Osteoblast (primary cell): ENCODE data around the gene PUM2. TPM values are rescaled to one million over a fixed set of nuclear protein-coding genes. Genes with fewer than 3 reads are reported as not detected.

Source experiments
- DNase-seq: peaks from one replicate; pipeline ENCODE4 v3.0.0; 2011; ENCODE audit warnings: low spot score, mixed read lengths; ENCODE audit not compliant: insufficient read length; ENCODE audit errors: missing footprints
- H2AFZ ChIP-seq: 2 replicates; pipeline ENCODE4 v1.6.0; 2011; ENCODE audit warnings: mild to moderate bottlenecking, low read length
- H3K27ac ChIP-seq: 2 replicates; pipeline ENCODE4 v1.5.1; 2011; ENCODE audit warnings: mild to moderate bottlenecking, low read depth, low read length, moderate library complexity
- H3K27me3 ChIP-seq: 2 replicates; pipeline ENCODE4 v1.6.0; 2012; ENCODE audit warnings: mild to moderate bottlenecking, control low read depth, inconsistent platforms, low read length, moderate library complexity; ENCODE audit not compliant: insufficient read depth
- H3K36me3 ChIP-seq: 2 replicates; pipeline ENCODE4 v1.5.1; 2011; ENCODE audit warnings: mild to moderate bottlenecking, low read length, control low read depth, moderate library complexity; ENCODE audit not compliant: insufficient read depth
- H3K4me1 ChIP-seq: 2 replicates; pipeline ENCODE4 v1.5.1; 2011; ENCODE audit warnings: mild to moderate bottlenecking, low read length, control low read depth, moderate library complexity; ENCODE audit not compliant: insufficient read depth
- H3K4me2 ChIP-seq: 2 replicates; pipeline ENCODE4 v1.6.0; 2011; ENCODE audit warnings: mild to moderate bottlenecking, low read length; ENCODE audit not compliant: insufficient read depth
- H3K4me3 ChIP-seq: fragments of 200-600 bp; sonication (generic); 3 replicates; pipeline ENCODE4 v1.5.1; 2012; ENCODE audit warnings: mild to moderate bottlenecking, low read length, inconsistent platforms; ENCODE audit not compliant: insufficient read depth
- H3K79me2 ChIP-seq: 2 replicates; pipeline ENCODE4 v1.6.0; 2012; ENCODE audit warnings: mild to moderate bottlenecking, low read length, control low read depth, inconsistent platforms; ENCODE audit not compliant: insufficient read depth
- H3K9me3 ChIP-seq: 2 replicates; pipeline ENCODE4 v1.5.1; 2011; ENCODE audit warnings: low read depth, low read length, control low read depth
- H4K20me1 ChIP-seq: 2 replicates; pipeline ENCODE4 v1.6.0; 2012; ENCODE audit warnings: mild to moderate bottlenecking, low read length, control low read depth; ENCODE audit not compliant: insufficient read depth
- CTCF ChIP-seq: IDR thresholded peaks from 2 replicates; pipeline ENCODE4 v1.5.1; 2011; ENCODE audit warnings: mild to moderate bottlenecking, low read depth, low read length, moderate library complexity; ENCODE audit errors: extremely low read depth
- total RNA-seq: library from RNA; depleted of rRNA; stranded (reverse); fragments of >200 nt; gene quantifications from 2 replicates; pipeline ENCODE4 v1.2.3, GENCODE V29; 2012

Gene PUM2
- total RNA-seq, 1 donor, result 45.2 TPM

GRCh38 chr2:20363578-20363977 is 12.9 kb upstream of the PUM2 start:
- Histone ChIP-seq H3K4me2 (no peak overlapping the region), H3K79me2 (no peaks in the 10 kb centered on the region), H3K27ac (no peak overlapping the region), H3K4me3 (no peak overlapping the region), H3K36me3 (no peaks in the 10 kb centered on the region), H3K4me1 (peaks cover 12% of the 10 kb centered on the region), H4K20me1 (no peaks in the 10 kb centered on the region), H3K9me3 (no peaks in the 10 kb centered on the region), H3K27me3 (no peaks in the 10 kb centered on the region), H2AFZ (no peak overlapping the region)
- TF ChIP-seq CTCF, result no peak
- no peak for DNase-seq

GRCh38 chr2:20362701-20363435 is 12.2 kb upstream of the PUM2 start:
- Histone ChIP-seq H4K20me1 (no peaks in the 10 kb centered on the region), H3K27me3 (no peaks in the 10 kb centered on the region), H3K79me2 (no peaks in the 10 kb centered on the region), H3K27ac (no peak overlapping the region), H3K4me1 (peaks cover 12% of the 10 kb centered on the region), H3K4me2 (no peak overlapping the region), H2AFZ (no peak overlapping the region), H3K9me3 (no peaks in the 10 kb centered on the region), H3K36me3 (no peaks in the 10 kb centered on the region), H3K4me3 (no peak overlapping the region)
- no peak for DNase-seq
- no peak for TF ChIP-seq CTCF

- Histone ChIP-seq H3K27ac (no peak overlapping the region), H4K20me1 (no peaks in the 10 kb centered on the region), H3K4me1 (peaks cover 12% of the 10 kb centered on the region), H3K27me3 (no peaks in the 10 kb centered on the region), H3K4me2 (no peak overlapping the region), H3K9me3 (no peaks in the 10 kb centered on the region), H2AFZ (no peak overlapping the region), H3K36me3 (no peaks in the 10 kb centered on the region), H3K4me3 (no peak overlapping the region), H3K79me2 (no peaks in the 10 kb centered on the region)
- TF ChIP-seq CTCF, result no peak
- DNase-seq, result no peak
These were observed 11.2 kb upstream of the PUM2 start for GRCh38 chr2:20361893-20362292.

- Histone ChIP-seq H3K27me3 (no peaks in the 10 kb centered on the region), H3K9me3 (no peaks in the 10 kb centered on the region), H3K4me1 (peaks cover 5% of the 10 kb centered on the region), H4K20me1 (no peaks in the 10 kb centered on the region), H3K79me2 (no peaks in the 10 kb centered on the region), H3K36me3 (no peaks in the 10 kb centered on the region), H3K4me2 (no peak overlapping the region), H3K27ac (no peak overlapping the region), H2AFZ (no peak overlapping the region), H3K4me3 (no peak overlapping the region)
- no peak for DNase-seq
- TF ChIP-seq CTCF, result no peak
These were observed 8.5 kb upstream of the PUM2 start for GRCh38 chr2:20359096-20359495.
